HG02970 (cell line): Measurements from ENCODE around the gene TSPAN32.

ENCODE experiments used
- ATAC-seq: cut with Tn5 transposase; IDR thresholded peaks from one replicate; pipeline ENCODE4 v1.9.1; 2021; ENCODE audit warnings: mild to moderate bottlenecking, moderate library complexity, moderate number of reproducible peaks; ENCODE audit not compliant: unreplicated experiment, low FRiP score

Gene TSPAN32

GRCh38 chr11:2301631-2302305 lies at the start of gene TSPAN32, which contains the start of gene C11orf21:
Gene TSPAN32 (plus strand): TSS chr11:2302013. CDS start chr11:2302150, 137 bp downstream.
Gene C11orf21 (minus strand): TSS chr11:2301918. CDS start chr11:2301808, 110 bp downstream.
- no peak for ATAC-seq

GRCh38 chr11:2252018-2252417 lies 49.8 kb upstream of the TSPAN32 start:
- ATAC-seq, result no peak

GRCh38 chr11:2256293-2256913 lies 45.4 kb upstream of the TSPAN32 start:
- ATAC-seq, result no peak

GRCh38 chr11:2256951-2257700 lies 44.7 kb upstream of the TSPAN32 start:
- ATAC-seq, result no peak

- no peak for ATAC-seq
These were observed 43.0 kb upstream of the TSPAN32 start for GRCh38 chr11:2258501-2259465.

GRCh38 chr11:2259466-2259830 lies 42.4 kb upstream of the TSPAN32 start:
- ATAC-seq, result no peak

GRCh38 chr11:2259897-2260451 lies 41.8 kb upstream of the TSPAN32 start:
- ATAC-seq, result no peak

GRCh38 chr11:2260491-2261364 lies 41.1 kb upstream of the TSPAN32 start:
- ATAC-seq, result no peak

GRCh38 chr11:2261436-2262230 lies 40.2 kb upstream of the TSPAN32 start:
- ATAC-seq, result no peak

GRCh38 chr11:2262301-2263070 lies 39.3 kb upstream of the TSPAN32 start:
- no peak for ATAC-seq

GRCh38 chr11:2263071-2263565 lies 38.7 kb upstream of the TSPAN32 start:
- ATAC-seq, result no peak

GRCh38 chr11:2263724-2264360 lies 38.0 kb upstream of the TSPAN32 start:
- no peak for ATAC-seq

GRCh38 chr11:2264366-2265053 lies 37.3 kb upstream of the TSPAN32 start:
- no peak for ATAC-seq

- ATAC-seq, result no peak
These were observed 36.4 kb upstream of the TSPAN32 start for GRCh38 chr11:2265396-2265795.

- ATAC-seq, result no peak
These were observed 35.8 kb upstream of the TSPAN32 start for GRCh38 chr11:2265854-2266585.
